Measurements from ENCODE around the gene PIK3IP1. TPM values are rescaled to one million over a fixed set of nuclear protein-coding genes. Genes with fewer than 3 reads are reported as not detected.

Gene PIK3IP1
- total and polyA plus RNA-seq, 10 of the 15 experiments (the other 5 are each of a cell fraction or from before 2014, with no cell fraction given) = 0.77 to 6.5 (median 3.0) TPM

Small RNA genes lying within 50 kb of the gene (small RNA-seq; reads per million reads assigned to genes)
- gene RNA5SP496 = 0.12 reads per million

Other genes starting within 250 kb of the PIK3IP1 start
Only the 7 nearest of the 10 such genes appear.
- gene SELENOM, start 184.9 kb downstream of the PIK3IP1 start, total RNA-seq (2014; rRNA removed) = 2.3 and 3.3 TPM in 2 replicates
- gene SELENOM, start 184.9 kb downstream of the PIK3IP1 start, total RNA-seq (2014; rRNA removed; fragmentation: Illumina TruSeq; extraction: Trizol) = 1.3 and 1.7 TPM in 2 replicates
- gene SELENOM, start 184.9 kb downstream of the PIK3IP1 start, total RNA-seq (2021) = 2.2 and 2.8 TPM in 2 replicates
- gene SELENOM, start 184.9 kb downstream of the PIK3IP1 start, polyA plus RNA-seq (2011; rRNA removed) = 0.78 and 1.2 TPM in 2 replicates
- 0.24 and 0.93 TPM in 2 replicates for gene SELENOM, start 184.9 kb downstream of the PIK3IP1 start, polyA plus RNA-seq (2014; fragmentation: Illumina TruSeq; extraction: Trizol)
- gene SELENOM, start 184.9 kb downstream of the PIK3IP1 start, polyA plus RNA-seq (2014; fragmentation: Nextera tagmentation; extraction: Ambion mirVana) = 1 to 10 TPM in 1 of 2 experiments, under 1 TPM in 1; 0.80 to 1.3 TPM
- 5.6 and 8.3 TPM in 2 replicates for gene SELENOM, start 184.9 kb downstream of the PIK3IP1 start, polyA plus RNA-seq (2014; rRNA removed)
- gene SELENOM, start 184.9 kb downstream of the PIK3IP1 start, polyA plus RNA-seq (2016; fragmentation: Nextera tagmentation; extraction: Ambion mirVana) = 1 to 10 TPM; 3.8 to 5.2 TPM
- 1.7 TPM in 2 replicates for gene INPP5J, start 169.5 kb downstream of the PIK3IP1 start, total RNA-seq (2014; rRNA removed)
- gene INPP5J, start 169.5 kb downstream of the PIK3IP1 start, total RNA-seq (2014; rRNA removed; fragmentation: Illumina TruSeq; extraction: Trizol) = 1.2 and 1.3 TPM in 2 replicates
- 1.9 and 2.6 TPM in 2 replicates for gene INPP5J, start 169.5 kb downstream of the PIK3IP1 start, total RNA-seq (2021)
- gene INPP5J, start 169.5 kb downstream of the PIK3IP1 start, polyA plus RNA-seq (2011; rRNA removed) = 0.07 and 0.26 TPM in 2 replicates
- gene INPP5J, start 169.5 kb downstream of the PIK3IP1 start, polyA plus RNA-seq (2014; fragmentation: Illumina TruSeq; extraction: Trizol) = 0.44 and 1.7 TPM in 2 replicates
- gene INPP5J, start 169.5 kb downstream of the PIK3IP1 start, polyA plus RNA-seq (2014; fragmentation: Nextera tagmentation; extraction: Ambion mirVana) = under 1 TPM in 1 of 2 experiments, not detected in 1; 0.18 TPM
- gene INPP5J, start 169.5 kb downstream of the PIK3IP1 start, polyA plus RNA-seq (2014; rRNA removed) = 2.2 and 2.8 TPM in 2 replicates
- gene INPP5J, start 169.5 kb downstream of the PIK3IP1 start, polyA plus RNA-seq (2016; fragmentation: Nextera tagmentation; extraction: Ambion mirVana) = 1 to 10 TPM; 1.1 to 1.5 TPM
- not detected in 2 replicates for gene PLA2G3, start 152.0 kb downstream of the PIK3IP1 start, total RNA-seq (2014; rRNA removed)
- gene PLA2G3, start 152.0 kb downstream of the PIK3IP1 start, total RNA-seq (2014; rRNA removed; fragmentation: Illumina TruSeq; extraction: Trizol) = not detected in 2 replicates
- not detected in 2 replicates for gene PLA2G3, start 152.0 kb downstream of the PIK3IP1 start, total RNA-seq (2021)
- gene PLA2G3, start 152.0 kb downstream of the PIK3IP1 start, polyA plus RNA-seq (2011; rRNA removed) = 0.04 TPM in 1 of 2 replicates, not detected in the other
- not detected in 2 replicates for gene PLA2G3, start 152.0 kb downstream of the PIK3IP1 start, polyA plus RNA-seq (2014; fragmentation: Illumina TruSeq; extraction: Trizol)
- gene PLA2G3, start 152.0 kb downstream of the PIK3IP1 start, polyA plus RNA-seq (2014; fragmentation: Nextera tagmentation; extraction: Ambion mirVana) = not detected
- gene PLA2G3, start 152.0 kb downstream of the PIK3IP1 start, polyA plus RNA-seq (2014; rRNA removed) = not detected in 2 replicates
- not detected for gene PLA2G3, start 152.0 kb downstream of the PIK3IP1 start, polyA plus RNA-seq (2016; fragmentation: Nextera tagmentation; extraction: Ambion mirVana)
- 15.6 and 18.7 TPM in 2 replicates for gene RNF185, start 132.3 kb downstream of the PIK3IP1 start, total RNA-seq (2014; rRNA removed)
- 18.6 and 19.1 TPM in 2 replicates for gene RNF185, start 132.3 kb downstream of the PIK3IP1 start, total RNA-seq (2014; rRNA removed; fragmentation: Illumina TruSeq; extraction: Trizol)
- 22.1 and 22.9 TPM in 2 replicates for gene RNF185, start 132.3 kb downstream of the PIK3IP1 start, total RNA-seq (2021)
- gene RNF185, start 132.3 kb downstream of the PIK3IP1 start, polyA plus RNA-seq (2011; rRNA removed) = 32.6 and 34.7 TPM in 2 replicates
- 29.0 and 31.2 TPM in 2 replicates for gene RNF185, start 132.3 kb downstream of the PIK3IP1 start, polyA plus RNA-seq (2014; fragmentation: Illumina TruSeq; extraction: Trizol)
- 10 to 100 TPM in 1 of 2 experiments, 1 to 10 TPM in 1; 7.7 to 10.8 TPM for gene RNF185, start 132.3 kb downstream of the PIK3IP1 start, polyA plus RNA-seq (2014; fragmentation: Nextera tagmentation; extraction: Ambion mirVana)
- 20.2 and 23.1 TPM in 2 replicates for gene RNF185, start 132.3 kb downstream of the PIK3IP1 start, polyA plus RNA-seq (2014; rRNA removed)
- gene RNF185, start 132.3 kb downstream of the PIK3IP1 start, polyA plus RNA-seq (2016; fragmentation: Nextera tagmentation; extraction: Ambion mirVana) = 10 to 100 TPM; 26.8 to 28.9 TPM
- 32.3 and 34.9 TPM in 2 replicates for gene LIMK2, start 80.2 kb downstream of the PIK3IP1 start, total RNA-seq (2014; rRNA removed)
- gene LIMK2, start 80.2 kb downstream of the PIK3IP1 start, total RNA-seq (2014; rRNA removed; fragmentation: Illumina TruSeq; extraction: Trizol) = 21.1 and 23.7 TPM in 2 replicates
- gene LIMK2, start 80.2 kb downstream of the PIK3IP1 start, total RNA-seq (2021) = 33.5 and 40.4 TPM in 2 replicates
- 8.1 and 12.1 TPM in 2 replicates for gene LIMK2, start 80.2 kb downstream of the PIK3IP1 start, polyA plus RNA-seq (2011; rRNA removed)
- 20.6 and 29.8 TPM in 2 replicates for gene LIMK2, start 80.2 kb downstream of the PIK3IP1 start, polyA plus RNA-seq (2014; fragmentation: Illumina TruSeq; extraction: Trizol)
- gene LIMK2, start 80.2 kb downstream of the PIK3IP1 start, polyA plus RNA-seq (2014; fragmentation: Nextera tagmentation; extraction: Ambion mirVana) = 1 to 10 TPM; 2.9 to 5.0 TPM
- 23.3 and 24.2 TPM in 2 replicates for gene LIMK2, start 80.2 kb downstream of the PIK3IP1 start, polyA plus RNA-seq (2014; rRNA removed)
- gene LIMK2, start 80.2 kb downstream of the PIK3IP1 start, polyA plus RNA-seq (2016; fragmentation: Nextera tagmentation; extraction: Ambion mirVana) = 10 to 100 TPM; 31.2 to 32.2 TPM
- gene PATZ1, start 53.9 kb upstream of the PIK3IP1 start, total RNA-seq (2014; rRNA removed) = 20.4 and 22.3 TPM in 2 replicates
- gene PATZ1, start 53.9 kb upstream of the PIK3IP1 start, total RNA-seq (2014; rRNA removed; fragmentation: Illumina TruSeq; extraction: Trizol) = 12.3 and 12.5 TPM in 2 replicates
- gene PATZ1, start 53.9 kb upstream of the PIK3IP1 start, total RNA-seq (2021) = 27.3 and 32.7 TPM in 2 replicates
- 10.6 and 15.3 TPM in 2 replicates for gene PATZ1, start 53.9 kb upstream of the PIK3IP1 start, polyA plus RNA-seq (2011; rRNA removed)
- gene PATZ1, start 53.9 kb upstream of the PIK3IP1 start, polyA plus RNA-seq (2014; fragmentation: Illumina TruSeq; extraction: Trizol) = 14.3 and 17.3 TPM in 2 replicates
- 1 to 10 TPM; 3.6 to 4.5 TPM for gene PATZ1, start 53.9 kb upstream of the PIK3IP1 start, polyA plus RNA-seq (2014; fragmentation: Nextera tagmentation; extraction: Ambion mirVana)
- gene PATZ1, start 53.9 kb upstream of the PIK3IP1 start, polyA plus RNA-seq (2014; rRNA removed) = 17.7 and 21.2 TPM in 2 replicates
- 1 to 10 TPM; 4.4 to 5.0 TPM for gene PATZ1, start 53.9 kb upstream of the PIK3IP1 start, polyA plus RNA-seq (2016; fragmentation: Nextera tagmentation; extraction: Ambion mirVana)
- gene DRG1, start 107.1 kb upstream of the PIK3IP1 start, total RNA-seq (2014; rRNA removed) = 61.7 and 62.3 TPM in 2 replicates
- gene DRG1, start 107.1 kb upstream of the PIK3IP1 start, total RNA-seq (2014; rRNA removed; fragmentation: Illumina TruSeq; extraction: Trizol) = 64.1 and 65.0 TPM in 2 replicates
- 59.1 and 59.9 TPM in 2 replicates for gene DRG1, start 107.1 kb upstream of the PIK3IP1 start, total RNA-seq (2021)
- gene DRG1, start 107.1 kb upstream of the PIK3IP1 start, polyA plus RNA-seq (2011; rRNA removed) = 87.2 and 112 TPM in 2 replicates
- gene DRG1, start 107.1 kb upstream of the PIK3IP1 start, polyA plus RNA-seq (2014; fragmentation: Illumina TruSeq; extraction: Trizol) = 84.4 and 104 TPM in 2 replicates
- gene DRG1, start 107.1 kb upstream of the PIK3IP1 start, polyA plus RNA-seq (2014; fragmentation: Nextera tagmentation; extraction: Ambion mirVana) = 100 to 1,000 TPM; 120 to 147 TPM
- 59.7 and 71.1 TPM in 2 replicates for gene DRG1, start 107.1 kb upstream of the PIK3IP1 start, polyA plus RNA-seq (2014; rRNA removed)
- 100 to 1,000 TPM; 119 to 124 TPM for gene DRG1, start 107.1 kb upstream of the PIK3IP1 start, polyA plus RNA-seq (2016; fragmentation: Nextera tagmentation; extraction: Ambion mirVana)

Data from GM12878 (cell line).